H9 (cell line): ENCODE data around the gene ZNF444. TPM values are rescaled to one million over a fixed set of nuclear protein-coding genes. Genes with fewer than 3 reads are reported as not detected.

Experiments used
- DNase-seq: peaks from one replicate; pipeline ENCODE4 v3.0.0-alpha.2; 2017
- H2AFZ ChIP-seq: one replicate; pipeline ENCODE4 v1.6.1; 2013; ENCODE audit warnings: mild to moderate bottlenecking, low read length, control low read depth, moderate library complexity
- H2AK5ac ChIP-seq: 2 replicates; pipeline ENCODE4 v1.6.1; 2013; ENCODE audit warnings: low read length, control low read depth, mixed read lengths; ENCODE audit not compliant: insufficient read length
- H2BK120ac ChIP-seq: one replicate; pipeline ENCODE4 v1.6.1; 2013; ENCODE audit warnings: low read depth, mild to moderate bottlenecking, low read length, control low read depth, inconsistent platforms; ENCODE audit not compliant: poor library complexity, severe bottlenecking
- H2BK12ac ChIP-seq: 2 replicates; pipeline ENCODE4 v1.6.1; 2013; ENCODE audit warnings: low read length, control low read depth, mixed read lengths, low read depth; ENCODE audit not compliant: insufficient read length
- H2BK15ac ChIP-seq: 2 replicates; pipeline ENCODE4 v1.6.1; 2013; ENCODE audit warnings: low read depth, low read length, control low read depth
- H2BK20ac ChIP-seq: one replicate; pipeline ENCODE4 v1.6.1; 2013; ENCODE audit warnings: low read depth, mild to moderate bottlenecking, low read length, control low read depth, inconsistent platforms; ENCODE audit not compliant: poor library complexity, severe bottlenecking
- H2BK5ac ChIP-seq: 2 replicates; pipeline ENCODE4 v1.6.1; 2013; ENCODE audit warnings: low read length, control low read depth, mixed read lengths; ENCODE audit not compliant: insufficient read length
- H3K14ac ChIP-seq: 2 replicates; pipeline ENCODE4 v1.6.1; 2013; ENCODE audit warnings: low read length, control low read depth; ENCODE audit not compliant: insufficient read depth
- H3K18ac ChIP-seq: 2 replicates; pipeline ENCODE4 v1.6.1; 2013; ENCODE audit warnings: low read depth, mild to moderate bottlenecking, mixed read lengths, low read length, control low read depth; ENCODE audit not compliant: insufficient read length
- H3K23ac ChIP-seq: 2 replicates; pipeline ENCODE4 v1.6.1; 2013; ENCODE audit warnings: low read length, control low read depth, mixed read lengths, low read depth; ENCODE audit not compliant: insufficient read length
- H3K23me2 ChIP-seq: 2 replicates; pipeline ENCODE4 v1.6.1; 2013; ENCODE audit warnings: low read depth, mild to moderate bottlenecking, mixed read lengths, low read length, control low read depth; ENCODE audit not compliant: insufficient read length, poor library complexity, severe bottlenecking
- H3K27ac ChIP-seq: 2 replicates; pipeline ENCODE4 v1.5.1; 2013; ENCODE audit warnings: low read length, control low read depth, mixed read lengths, low read depth; ENCODE audit not compliant: insufficient read length
- H3K27me3 ChIP-seq: 2 replicates; pipeline ENCODE4 v1.6.1; 2013; ENCODE audit warnings: low read length, control low read depth, inconsistent platforms; ENCODE audit not compliant: insufficient read depth
- H3K4ac ChIP-seq: 2 replicates; pipeline ENCODE4 v1.6.1; 2013; ENCODE audit warnings: low read depth, mild to moderate bottlenecking, control low read depth, inconsistent platforms, low read length, moderate library complexity
- H3K4me1 ChIP-seq: 2 replicates; pipeline ENCODE4 v1.6.1; 2013; ENCODE audit warnings: low read length, control low read depth, inconsistent platforms; ENCODE audit not compliant: insufficient read depth
- H3K4me2 ChIP-seq: 2 replicates; pipeline ENCODE4 v1.6.1; 2013; ENCODE audit warnings: low read length, control low read depth, mixed read lengths; ENCODE audit not compliant: insufficient read length, insufficient read depth
- H3K56ac ChIP-seq: 2 replicates; pipeline ENCODE4 v1.6.1; 2013; ENCODE audit warnings: low read depth, mild to moderate bottlenecking, mixed read lengths, low read length, control low read depth; ENCODE audit not compliant: insufficient read length
- H3K79me1 ChIP-seq: 2 replicates; pipeline ENCODE4 v1.6.1; 2013; ENCODE audit warnings: low read depth, mild to moderate bottlenecking, moderate library complexity, low read length, control low read depth, inconsistent platforms; ENCODE audit not compliant: insufficient read depth, poor library complexity, severe bottlenecking
- H3K79me2 ChIP-seq: 2 replicates; pipeline ENCODE4 v1.6.1; 2013; ENCODE audit warnings: low read length, control low read depth, inconsistent platforms; ENCODE audit not compliant: insufficient read depth
- H3K9ac ChIP-seq: 2 replicates; pipeline ENCODE4 v1.6.1; 2013; ENCODE audit warnings: low read length, control low read depth, mixed read lengths; ENCODE audit not compliant: insufficient read length; ENCODE audit errors: extremely low read depth
- H3K9me3 ChIP-seq: one replicate; pipeline ENCODE4 v1.6.1; 2013; ENCODE audit warnings: low read depth, low read length, inconsistent platforms; ENCODE audit not compliant: control insufficient read depth
- H3T11ph ChIP-seq: one replicate; pipeline ENCODE4 v1.6.1; 2013; ENCODE audit warnings: mild to moderate bottlenecking, low read length, control low read depth, inconsistent platforms
- H4K20me1 ChIP-seq: one replicate; pipeline ENCODE4 v1.6.1; 2013; ENCODE audit not compliant: control insufficient read depth, insufficient read length, insufficient read depth
- H4K5ac ChIP-seq: 2 replicates; pipeline ENCODE4 v1.6.1; 2013; ENCODE audit warnings: low read depth, mild to moderate bottlenecking, mixed read lengths, low read length, control low read depth; ENCODE audit not compliant: insufficient read length
- H4K8ac ChIP-seq: replicated peaks from 2 replicates; pipeline ENCODE4 v1.6.1; 2013; ENCODE audit warnings: low read length, control low read depth, mixed read lengths, low read depth; ENCODE audit not compliant: insufficient read length
- H4K91ac ChIP-seq: 2 replicates; pipeline ENCODE4 v1.6.1; 2013; ENCODE audit warnings: low read depth, mild to moderate bottlenecking, moderate library complexity, mixed read lengths, low read length, control low read depth; ENCODE audit not compliant: insufficient read length
- H3K27ac Mint-ChIP-seq, 3 experiments: 2 replicates in 2 of 3; 3 replicates in 1 of 3; pipeline ENCODE4 v1.8.0; 2020 to 2021; ENCODE audit warnings: mixed read lengths in 3 of 3, mild to moderate bottlenecking in 1 of 3, moderate library complexity in 1 of 3
- H3K27me3 Mint-ChIP-seq: 2 replicates; pipeline ENCODE4 v1.8.0; 2021; ENCODE audit warnings: low read depth, mild to moderate bottlenecking, moderate library complexity, mixed read lengths
- H3K36me3 Mint-ChIP-seq, 3 experiments: 2 replicates in 2 of 3; 3 replicates in 1 of 3; pipeline ENCODE4 v1.8.0; 2020 to 2021; ENCODE audit warnings: low read depth in 3 of 3, mixed read lengths in 3 of 3; ENCODE audit not compliant: insufficient read depth in 1 of 3
- H3K4me1 Mint-ChIP-seq, 2 experiments: 2 replicates each; pipeline ENCODE4 v1.8.0; 2020; ENCODE audit warnings: mixed read lengths in 2 of 2
- H3K4me3 Mint-ChIP-seq, 2 experiments: 2 replicates in 1 of 2; 3 replicates in 1 of 2; pipeline ENCODE4 v1.8.0; 2020 to 2021; ENCODE audit warnings: mild to moderate bottlenecking in 2 of 2, mixed read lengths in 2 of 2, moderate library complexity in 1 of 2
- H3K9me3 Mint-ChIP-seq, 2 experiments: 2 replicates in 1 of 2; 3 replicates in 1 of 2; pipeline ENCODE4 v1.8.0; 2020; ENCODE audit warnings: mild to moderate bottlenecking in 2 of 2, mixed read lengths in 2 of 2, moderate library complexity in 1 of 2
- CTCF ChIP-seq: fragments of 200-600 bp; sonication (generic); conservative IDR thresholded peaks from 3 replicates; pipeline ENCODE4 v1.8.0; 2021; ENCODE audit warnings: antibody characterized with exemption, mild to moderate bottlenecking
- WGBS: extraction: QIAGEN DNeasy Blood & Tissue Kit; methylation state at CpG from one replicate; pipeline ENCODE4 v1.1.7; 2013; ENCODE audit warnings: missing lambda C conversion rate, low lambda C conversion rate, mixed read lengths; ENCODE audit not compliant: insufficient read length; ENCODE audit errors: extremely low coverage; 5-methylcytosine and 5-hydroxymethylcytosine counted together
- total RNA-seq: library from RNA; stranded (reverse); gene quantifications from 2 replicates; pipeline ENCODE4 v1.2.1, GENCODE V29; 2021

ZNF444 gene
- total RNA-seq, 1 experiment from 2014 or later, result 49.7 TPM

GRCh38 chr19:56152644-56153043 is 11.6 kb downstream of the ZNF444 start:
- no peak overlapping the region for H2BK12ac ChIP-seq
- no peak overlapping the region for H3K27ac ChIP-seq
- H3K27me3 ChIP-seq, result no peaks in the 10 kb centered on the region
- peak overlapping the region; percentile 77 to 87 (median 83); a peak in 6 of 7 replicates for H3K27ac Mint-ChIP-seq
- H3K4me2 ChIP-seq, result peak overlapping the region; percentile 12
- H3K79me2 ChIP-seq, result peaks cover 3% of the 10 kb centered on the region; the same call in 1 of the 2 replicates
- no peak overlapping the region for H2AK5ac ChIP-seq
- WGBS, result no CpG with 5 or more reads among the region's 2 CpGs
- H3K9me3 ChIP-seq, result no peaks in the 10 kb centered on the region
- H4K20me1 ChIP-seq, result peaks cover 4% of the 10 kb centered on the region
- TF ChIP-seq CTCF, result no peak
- no peak overlapping the region for H3K14ac ChIP-seq
- H3K36me3 Mint-ChIP-seq, result peaks cover 28 to 44% (median 44%) of the 10 kb centered on the region in 3 experiments
- H3K4me3 Mint-ChIP-seq, result peak overlapping the region in 1 of 2 experiments; percentile 39; a peak in 2 of 5 replicates
- H4K5ac ChIP-seq, result no peak overlapping the region
- H2BK20ac ChIP-seq, result no peak overlapping the region
- peaks cover 2% of the 10 kb centered on the region; the same call in 1 of the 2 replicates for H3K4me1 ChIP-seq
- DNase-seq, result no peak
- H3K4me1 Mint-ChIP-seq, result peaks cover 20 to 21% of the 10 kb centered on the region in 2 experiments
- H3K23me2 ChIP-seq, result no peaks in the 10 kb centered on the region
- H2BK5ac ChIP-seq, result no peak overlapping the region
- H2BK15ac ChIP-seq, result no peak overlapping the region
- H3K9me3 Mint-ChIP-seq, result no peaks in the 10 kb centered on the region; a peak in 1 of 5 replicates
- no peak overlapping the region for H3K18ac ChIP-seq
- no peak overlapping the region for H4K91ac ChIP-seq
- no peak overlapping the region for H2BK120ac ChIP-seq
- H4K8ac ChIP-seq, result no peak overlapping the region
- no peaks in the 10 kb centered on the region for H3K27me3 Mint-ChIP-seq
- H3K9ac ChIP-seq, result no peak overlapping the region
- no peak overlapping the region for H3K23ac ChIP-seq
- H2AFZ ChIP-seq, result no peak overlapping the region
- no peak overlapping the region for H3K4ac ChIP-seq
- no peak overlapping the region for H3K56ac ChIP-seq
- H3T11ph ChIP-seq, result no peak overlapping the region
- no peaks in the 10 kb centered on the region for H3K79me1 ChIP-seq
